Tibial nerve (tissue), 4 donors: ENCODE measurements around the gene HOXB5. TPM values are rescaled to one million over a fixed set of nuclear protein-coding genes. Genes with fewer than 3 reads are reported as not detected.
A peak's percentile ranks its signal among the peaks of the same experiment; 100 is the strongest.

Experiments used
- DNase-seq, 2 donors: peaks; one replicate each; pipeline ENCODE4 v3.0.0-alpha.2; 2019; ENCODE audit warnings: low spot score in 2 of 2
- H3K27ac ChIP-seq, 4 donors: fragments of 200-600 bp; sonication (generic) in 3 of 4; one replicate each; pipeline ENCODE4 v1.5.1; 2017 to 2019; ENCODE audit warnings: mild to moderate bottlenecking in 1 of 4
- H3K27me3 ChIP-seq, 2 donors: fragments of 200-600 bp; sonication (generic) in 1 of 2; one replicate each; pipeline versions ENCODE4 v1.5.1 to v1.6.0; 2017 to 2019
- H3K36me3 ChIP-seq, 3 donors: fragments of 200-600 bp; sonication (generic); one replicate each; pipeline ENCODE4 v1.5.1; 2018 to 2019
- H3K4me1 ChIP-seq, 4 donors: fragments of 200-600 bp; sonication (generic) in 3 of 4; one replicate each; pipeline ENCODE4 v1.5.1; 2017 to 2019
- H3K4me3 ChIP-seq, 4 donors: fragments of 200-600 bp; sonication (generic) in 3 of 4; one replicate each; pipeline ENCODE4 v1.5.1; 2017 to 2019; ENCODE audit warnings: mild to moderate bottlenecking in 1 of 4, moderate library complexity in 1 of 4
- H3K9me3 ChIP-seq, 4 donors: fragments of 200-600 bp; sonication (generic) in 3 of 4; one replicate each; pipeline ENCODE4 v1.5.1; 2017 to 2019
- EP300 ChIP-seq, 2 donors: sonication (generic); formaldehyde crosslinking; IDR thresholded peaks; one replicate each; pipeline ENCODE4 v1.6.1; 2017; ENCODE audit warnings: antibody characterized with exemption in 2 of 2, mild to moderate bottlenecking in 1 of 2
- POLR2A ChIP-seq, 2 donors: fragments of 450-650 bp; IDR thresholded peaks; one replicate each; pipeline ENCODE4 v1.6.1; 2017; ENCODE audit warnings: antibody characterized with exemption in 2 of 2, mild to moderate bottlenecking in 2 of 2, moderate library complexity in 2 of 2
- WGBS, 2 donors: methylation state at CpG; one replicate each; pipeline ENCODE4 v1.1.5; 2018; 5-methylcytosine and 5-hydroxymethylcytosine counted together
- total RNA-seq, 4 donors: library from RNA; depleted of rRNA; stranded (reverse); fragments of >200 nt; gene quantifications; one replicate each; pipeline ENCODE4 v1.1.0, GENCODE V29; 2016
- TF ChIP-seq, protein P1 (sequence below), 5 experiments: fragments of 200-600 bp in 3 of 5; fragments of 450-650 bp in 2 of 5; sonication (generic) in 3 of 5; IDR thresholded peaks; one replicate each; pipeline ENCODE4 v1.5.1; 2016 to 2019; ENCODE audit warnings: antibody characterized with exemption in 5 of 5, mild to moderate bottlenecking in 3 of 5, moderate library complexity in 2 of 5

The HOXB5 gene
- total RNA-seq, 4 donors from 2014 or later: 1.6 to 1.8 TPM; not detected in 2

- H3K9me3 ChIP-seq: no peaks in the 10 kb centered on the region
- peaks cover 0 to 30% (median 5%) of the 10 kb centered on the region in 4 donors for H3K4me1 ChIP-seq
- WGBS, 2 donors: 56 to 57% methylated on average over 37 to 43 of the region's 47 CpGs
- no peak overlapping the region for H3K4me3 ChIP-seq
- DNase-seq: no peak
- no peaks in the 10 kb centered on the region for H3K36me3 ChIP-seq
- no peak for TF ChIP-seq EP300 (IDR thresholded peaks at IDR 0.05)
- TF ChIP-seq, protein P1, sequence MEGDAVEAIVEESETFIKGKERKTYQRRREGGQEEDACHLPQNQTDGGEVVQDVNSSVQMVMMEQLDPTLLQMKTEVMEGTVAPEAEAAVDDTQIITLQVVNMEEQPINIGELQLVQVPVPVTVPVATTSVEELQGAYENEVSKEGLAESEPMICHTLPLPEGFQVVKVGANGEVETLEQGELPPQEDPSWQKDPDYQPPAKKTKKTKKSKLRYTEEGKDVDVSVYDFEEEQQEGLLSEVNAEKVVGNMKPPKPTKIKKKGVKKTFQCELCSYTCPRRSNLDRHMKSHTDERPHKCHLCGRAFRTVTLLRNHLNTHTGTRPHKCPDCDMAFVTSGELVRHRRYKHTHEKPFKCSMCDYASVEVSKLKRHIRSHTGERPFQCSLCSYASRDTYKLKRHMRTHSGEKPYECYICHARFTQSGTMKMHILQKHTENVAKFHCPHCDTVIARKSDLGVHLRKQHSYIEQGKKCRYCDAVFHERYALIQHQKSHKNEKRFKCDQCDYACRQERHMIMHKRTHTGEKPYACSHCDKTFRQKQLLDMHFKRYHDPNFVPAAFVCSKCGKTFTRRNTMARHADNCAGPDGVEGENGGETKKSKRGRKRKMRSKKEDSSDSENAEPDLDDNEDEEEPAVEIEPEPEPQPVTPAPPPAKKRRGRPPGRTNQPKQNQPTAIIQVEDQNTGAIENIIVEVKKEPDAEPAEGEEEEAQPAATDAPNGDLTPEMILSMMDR (IDR thresholded peaks at IDR 0.05): no peak
- no peak for TF ChIP-seq POLR2A (IDR thresholded peaks at IDR 0.05)
- H3K27ac ChIP-seq: peak overlapping the region in 2 of 4 donors; percentile 35 to 68
- peaks cover 4 to 81% of the 10 kb centered on the region in 2 donors for H3K27me3 ChIP-seq
These were observed 41.7 kb downstream of the HOXB5 start for GRCh38 chr17:48551596-48552465.

GRCh38 chr17:48551214-48551555, 42.4 kb downstream of the HOXB5 start:
- peaks cover 0 to 32% (median 4%) of the 10 kb centered on the region in 4 donors for H3K4me1 ChIP-seq
- peak overlapping the region in 2 of 4 donors; percentile 29 to 68 for H3K27ac ChIP-seq
- TF ChIP-seq POLR2A (IDR thresholded peaks at IDR 0.05) (no peak), EP300 (IDR thresholded peaks at IDR 0.05) (no peak)
- TF ChIP-seq, protein P1 (IDR thresholded peaks at IDR 0.05): no peak
- no peak for DNase-seq
- 24 to 36% methylated on average over 18 to 19 of the region's 19 CpGs for WGBS, 2 donors
- peak overlapping the region in 1 of 4 donors; percentile 18 for H3K4me3 ChIP-seq
- H3K27me3 ChIP-seq: peaks cover 4 to 80% of the 10 kb centered on the region in 2 donors
- no peaks in the 10 kb centered on the region for H3K9me3 ChIP-seq
- H3K36me3 ChIP-seq: no peaks in the 10 kb centered on the region

DNA sequence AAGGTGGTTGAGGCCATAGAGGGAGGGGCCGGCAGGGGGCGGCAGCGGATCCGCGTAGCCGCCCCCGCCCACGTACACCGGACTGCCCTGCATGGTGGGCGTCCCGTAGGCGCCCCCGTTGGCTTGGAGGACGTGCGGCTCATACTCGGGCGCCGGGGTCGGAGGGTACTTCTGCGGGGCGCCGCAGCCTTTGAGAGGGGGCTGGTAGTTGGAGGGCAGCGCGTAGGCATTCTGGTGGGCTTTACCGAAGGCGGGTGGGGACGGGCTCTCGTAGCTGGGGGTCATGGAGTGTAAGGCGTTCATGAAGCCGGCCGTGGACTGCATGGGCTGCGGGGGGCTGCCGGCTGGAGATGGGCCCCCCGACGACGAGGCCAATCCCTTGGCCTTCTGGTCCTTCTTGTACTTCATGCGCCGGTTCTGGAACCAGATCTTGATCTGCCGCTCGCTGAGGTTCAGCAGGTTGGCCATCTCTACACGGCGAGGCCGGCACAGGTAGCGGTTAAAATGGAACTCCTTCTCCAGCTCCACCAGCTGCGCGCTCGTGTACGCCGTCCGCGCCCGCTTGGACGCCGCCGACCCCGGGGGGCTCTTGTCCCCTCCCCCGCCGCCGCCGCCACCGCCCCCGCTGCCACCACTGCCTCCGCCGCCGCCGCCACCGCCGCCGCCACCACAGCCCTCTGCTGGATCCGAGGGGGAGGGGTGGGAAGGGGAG, 42.9 kb downstream of the HOXB5 start:
- peaks cover 0 to 29% (median 2%) of the 10 kb centered on the region in 4 donors for H3K4me1 ChIP-seq
- H3K36me3 ChIP-seq: no peaks in the 10 kb centered on the region
- H3K4me3 ChIP-seq: peak overlapping the region in 1 of 4 donors; percentile 18
- DNase-seq: no peak
- TF ChIP-seq EP300 (IDR thresholded peaks at IDR 0.05) (no peak), POLR2A (IDR thresholded peaks at IDR 0.05) (no peak)
- TF ChIP-seq, protein P1 (IDR thresholded peaks at IDR 0.05): no peak
- no peaks in the 10 kb centered on the region for H3K9me3 ChIP-seq
- peak overlapping the region in 3 of 4 donors; percentile 17 to 68 (median 25) for H3K27ac ChIP-seq
- WGBS, 2 donors: 34 to 45% methylated on average over 50 to 68 of the region's 70 CpGs
- peaks cover 4 to 75% of the 10 kb centered on the region in 2 donors for H3K27me3 ChIP-seq

- peak overlapping the region in 2 of 4 donors; percentile 25 to 48 for H3K27ac ChIP-seq
- no peaks in the 10 kb centered on the region for H3K9me3 ChIP-seq
- H3K27me3 ChIP-seq: peaks cover 4 to 72% of the 10 kb centered on the region in 2 donors
- peaks cover 0 to 30% (median 2%) of the 10 kb centered on the region in 4 donors for H3K4me1 ChIP-seq
- no peak overlapping the region for H3K4me3 ChIP-seq
- no peaks in the 10 kb centered on the region for H3K36me3 ChIP-seq
- DNase-seq: no peak
- WGBS, 2 donors: 59 to 65% methylated on average over 18 of the region's 18 CpGs
- TF ChIP-seq POLR2A (IDR thresholded peaks at IDR 0.05) (no peak), EP300 (IDR thresholded peaks at IDR 0.05) (no peak)
- TF ChIP-seq, protein P1 (IDR thresholded peaks at IDR 0.05): no peak
These were observed 43.6 kb downstream of the HOXB5 start for GRCh38 chr17:48549914-48550501.
